ENCODE data around the gene KY.
A peak's percentile ranks its signal among the peaks of the same experiment; 100 is the strongest.

KY gene, protein sequence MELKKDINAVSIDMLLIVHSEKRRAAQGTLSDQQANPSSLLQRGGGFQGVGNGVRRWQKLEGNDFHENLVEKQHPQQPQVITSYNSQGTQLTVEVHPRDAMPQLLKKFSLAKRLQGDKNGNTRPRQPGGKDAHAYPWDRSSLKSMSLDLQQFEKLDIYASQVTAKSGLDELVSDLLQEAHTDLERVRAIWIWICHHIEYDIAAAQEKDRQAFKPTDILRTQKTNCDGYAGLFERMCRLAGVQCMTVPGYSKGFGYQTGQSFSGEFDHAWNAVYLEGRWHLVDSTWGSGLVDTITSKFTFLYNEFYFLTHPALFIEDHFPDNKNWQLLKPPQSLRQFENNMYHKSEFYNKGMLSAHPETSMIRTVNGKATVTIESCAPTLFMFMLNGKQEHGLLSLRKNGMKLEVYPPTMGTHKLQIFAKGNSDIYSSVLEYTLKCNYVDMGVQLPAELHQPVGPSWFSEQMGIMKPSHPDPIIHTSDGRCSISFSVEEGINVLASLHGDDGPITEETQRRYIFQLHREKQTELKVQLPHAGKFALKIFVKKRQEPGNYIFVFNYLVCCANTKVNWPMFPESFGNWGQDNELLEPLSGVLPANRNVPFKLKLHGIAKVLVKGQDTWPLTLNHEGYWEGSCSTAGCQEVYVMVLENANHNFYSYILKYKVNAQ

DNA sequence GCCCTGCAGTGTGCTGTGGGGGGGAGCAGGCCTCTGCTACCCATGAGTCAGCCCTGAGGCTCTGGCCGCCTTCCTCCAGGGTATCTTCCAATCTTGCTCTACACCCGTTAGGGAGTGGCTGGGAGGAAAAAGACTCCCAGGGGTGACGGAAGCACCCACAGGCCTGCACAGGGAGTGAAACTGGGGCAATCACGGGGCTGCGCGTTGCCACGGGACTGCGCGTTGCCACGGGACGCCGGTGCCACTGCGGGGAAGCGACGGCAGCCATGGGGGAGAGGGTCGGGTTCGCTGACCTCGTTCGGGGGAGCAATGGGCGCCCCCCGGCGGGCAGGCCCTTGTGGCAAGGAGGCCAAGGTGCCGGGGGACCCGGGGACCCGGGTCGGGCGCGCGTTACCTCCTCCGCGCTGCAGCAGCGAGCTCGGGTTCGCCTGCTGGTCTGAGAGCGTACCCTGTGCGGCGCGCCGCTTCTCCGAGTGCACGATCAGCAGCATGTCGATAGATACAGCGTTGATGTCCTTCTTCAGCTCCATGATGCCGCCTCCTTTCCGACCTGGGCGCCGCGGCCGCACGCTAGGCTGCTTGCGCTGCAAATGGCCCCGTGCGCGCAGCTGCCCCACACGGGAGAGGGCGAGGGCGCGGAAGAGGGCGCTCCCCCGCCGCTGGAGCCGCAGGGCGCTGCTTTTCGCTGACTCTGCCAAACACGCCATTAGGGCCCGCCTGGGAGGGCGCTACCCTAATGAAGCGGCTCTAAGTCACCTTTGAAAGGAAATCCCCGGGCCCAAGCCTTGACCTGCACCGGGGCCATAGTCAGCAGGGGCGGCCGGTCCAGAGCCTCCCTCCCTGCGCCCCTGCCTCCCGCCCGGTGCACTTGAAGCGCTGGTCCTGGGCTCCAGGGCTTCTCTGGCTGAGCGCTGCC, at the start of gene KY:
Gene KY, minus strand, starts transcription at position 592 of the 916 bp plus-strand sequence. Its CDS starts 62 bp downstream, at position 530.
- DNase-seq (ENCODE audit: low read depth) = peak; percentile 50
- TF ChIP-seq, protein P1, sequence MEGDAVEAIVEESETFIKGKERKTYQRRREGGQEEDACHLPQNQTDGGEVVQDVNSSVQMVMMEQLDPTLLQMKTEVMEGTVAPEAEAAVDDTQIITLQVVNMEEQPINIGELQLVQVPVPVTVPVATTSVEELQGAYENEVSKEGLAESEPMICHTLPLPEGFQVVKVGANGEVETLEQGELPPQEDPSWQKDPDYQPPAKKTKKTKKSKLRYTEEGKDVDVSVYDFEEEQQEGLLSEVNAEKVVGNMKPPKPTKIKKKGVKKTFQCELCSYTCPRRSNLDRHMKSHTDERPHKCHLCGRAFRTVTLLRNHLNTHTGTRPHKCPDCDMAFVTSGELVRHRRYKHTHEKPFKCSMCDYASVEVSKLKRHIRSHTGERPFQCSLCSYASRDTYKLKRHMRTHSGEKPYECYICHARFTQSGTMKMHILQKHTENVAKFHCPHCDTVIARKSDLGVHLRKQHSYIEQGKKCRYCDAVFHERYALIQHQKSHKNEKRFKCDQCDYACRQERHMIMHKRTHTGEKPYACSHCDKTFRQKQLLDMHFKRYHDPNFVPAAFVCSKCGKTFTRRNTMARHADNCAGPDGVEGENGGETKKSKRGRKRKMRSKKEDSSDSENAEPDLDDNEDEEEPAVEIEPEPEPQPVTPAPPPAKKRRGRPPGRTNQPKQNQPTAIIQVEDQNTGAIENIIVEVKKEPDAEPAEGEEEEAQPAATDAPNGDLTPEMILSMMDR (IDR thresholded peaks at IDR 0.05; ENCODE audit: insufficient read depth, low read depth, low read length, missing control alignments) = no peak
- peak within 1 kb of the TSS; percentile 20 for H3K4me3 ChIP-seq (ENCODE audit: low read length)

DNA sequence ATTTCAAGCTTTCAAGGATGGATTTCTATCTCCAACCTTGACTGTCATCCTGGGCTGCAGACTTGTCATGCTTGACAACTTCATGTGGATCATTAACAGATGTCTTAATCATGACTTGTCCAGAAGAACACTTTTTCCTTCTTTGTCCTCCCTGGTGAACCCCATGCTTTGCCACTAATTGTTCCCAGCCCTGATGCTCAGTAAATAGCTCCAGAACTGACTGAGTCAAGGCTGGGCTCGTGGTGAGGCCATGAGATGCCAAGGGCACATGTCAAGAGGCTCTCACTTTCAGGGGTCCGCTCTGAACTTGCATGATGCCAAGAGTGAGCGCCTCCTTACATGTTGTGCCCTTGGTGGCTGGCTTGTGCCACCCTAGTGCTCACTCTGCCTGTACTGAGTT, 48.9 kb upstream of the KY start:
- TF ChIP-seq, protein P1 (IDR thresholded peaks at IDR 0.05; ENCODE audit: insufficient read depth, low read depth, low read length, missing control alignments) = no peak
- no peak for DNase-seq (ENCODE audit: low read depth)
- no peak overlapping the region for H3K4me3 ChIP-seq (ENCODE audit: low read length)

DNA sequence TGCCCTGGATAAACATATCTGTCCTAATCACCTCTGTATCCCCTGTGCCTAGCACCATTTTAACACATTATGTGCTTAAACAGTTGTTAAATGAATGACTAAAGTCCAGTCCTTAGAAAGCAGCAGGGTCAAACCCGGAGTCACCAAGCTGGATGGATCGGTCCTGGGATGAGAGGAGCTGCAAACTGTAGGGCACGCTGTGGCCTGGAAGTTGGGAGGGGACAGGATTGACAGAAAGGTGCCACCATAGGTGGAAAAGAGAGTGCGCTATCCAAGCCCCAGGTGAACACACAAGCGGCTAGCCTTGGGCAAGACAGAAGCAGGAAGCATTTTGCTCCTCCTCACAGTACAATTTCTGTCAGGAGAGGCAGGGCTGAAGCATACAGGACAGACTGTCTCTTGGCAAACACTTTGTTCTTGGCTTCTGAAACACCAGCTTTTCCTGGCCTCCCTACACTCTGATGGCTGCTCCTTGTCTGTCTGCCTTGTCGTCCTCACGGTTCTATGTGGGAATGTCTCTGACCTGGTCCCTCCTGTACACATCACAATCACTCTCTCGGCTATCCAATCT, 48.4 kb upstream of the KY start:
- TF ChIP-seq, protein P1 (IDR thresholded peaks at IDR 0.05; ENCODE audit: insufficient read depth, low read depth, low read length, missing control alignments) = no peak
- no peak for DNase-seq (ENCODE audit: low read depth)

DNA sequence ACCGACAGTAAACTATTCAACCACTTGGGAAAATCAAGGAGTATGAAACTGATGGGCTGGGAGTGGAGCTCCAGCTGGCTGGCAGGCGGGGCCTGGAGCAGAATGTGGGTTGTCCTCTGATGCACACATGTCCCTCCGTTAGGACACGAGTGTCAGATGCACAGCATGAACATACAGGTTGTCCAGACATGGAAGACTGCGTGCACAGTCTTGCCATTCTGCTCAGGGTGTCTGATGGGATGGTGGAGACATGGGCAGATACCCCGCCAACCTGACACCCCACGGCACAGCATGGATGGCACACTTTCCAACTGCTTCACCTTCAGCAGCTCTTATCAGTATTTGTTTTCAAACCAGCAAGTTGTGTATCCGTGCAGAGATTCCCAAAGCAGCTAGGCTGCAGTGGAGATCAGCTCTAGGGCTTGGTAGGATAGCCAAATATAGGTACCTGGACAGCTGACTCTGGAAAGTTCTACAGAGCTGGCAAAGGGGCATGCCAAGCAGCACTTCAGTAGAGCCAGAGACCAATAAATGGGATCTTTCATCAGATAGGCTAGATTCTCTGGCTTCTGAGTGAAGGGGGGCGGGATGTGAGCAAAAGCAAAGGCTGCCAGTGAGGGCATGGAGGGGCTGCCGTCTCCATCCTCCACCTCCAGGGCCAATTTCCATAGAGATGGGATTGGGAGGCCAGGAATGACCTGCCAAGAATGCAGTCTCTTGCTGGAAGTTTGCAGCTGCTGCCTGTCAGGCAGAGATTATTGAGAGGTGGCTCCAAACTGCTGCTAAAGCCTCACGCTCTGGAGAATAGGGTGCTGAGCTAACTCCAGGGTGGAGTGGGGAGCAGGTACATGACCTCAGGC, 47.2 kb upstream of the KY start:
- DNase-seq (ENCODE audit: low read depth) = no peak
- TF ChIP-seq, protein P1 (IDR thresholded peaks at IDR 0.05; ENCODE audit: insufficient read depth, low read depth, low read length, missing control alignments) = no peak

More for the DNA sequence above, 48.4 kb upstream of the KY start:
- H3K4me3 ChIP-seq (ENCODE audit: low read length) = no peak overlapping the region

DNA sequence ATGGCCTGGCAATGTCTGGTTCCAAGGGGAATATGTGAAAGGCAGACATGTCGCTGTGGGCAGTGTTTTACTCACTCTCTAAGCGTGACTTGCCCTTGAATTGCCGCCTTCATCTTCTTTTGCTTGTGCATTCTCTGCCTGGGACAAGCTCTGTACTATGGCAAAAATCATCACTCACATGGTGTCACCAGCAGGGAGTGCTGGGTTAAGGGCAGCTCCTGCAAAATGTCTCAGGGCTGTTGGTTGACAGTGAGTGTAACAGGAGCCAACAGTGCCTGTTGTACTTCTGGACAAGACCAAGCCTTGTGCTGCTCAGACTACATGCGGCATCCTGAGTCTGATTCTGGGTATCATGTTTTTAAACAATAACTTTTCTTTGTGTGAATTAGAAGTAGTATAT, 45.3 kb upstream of the KY start:
- TF ChIP-seq, protein P1 (IDR thresholded peaks at IDR 0.05; ENCODE audit: insufficient read depth, low read depth, low read length, missing control alignments) = no peak
- H3K4me3 ChIP-seq (ENCODE audit: low read length) = no peak overlapping the region
- DNase-seq (ENCODE audit: low read depth) = no peak

More for the DNA sequence above, 47.2 kb upstream of the KY start:
- no peak overlapping the region for H3K4me3 ChIP-seq (ENCODE audit: low read length)
